ENCODE results near the gene SLC8A1.

- TF ChIP-seq CTCF (IDR thresholded peaks at IDR 0.05), result no peak
- no peak for TF ChIP-seq POLR2AphosphoS5 (IDR thresholded peaks at IDR 0.05)
- no peak for TF ChIP-seq EP300 (IDR thresholded peaks at IDR 0.05)
Observed at GRCh38 chr2:40315683-40316082, 136.2 kb downstream of the SLC8A1 start.

Data from upper lobe of left lung (tissue), 4 donors.